HG02973 (cell line): ENCODE measurements around the gene LCP1.
"Not testable (repeated sequence)": the region's sequence is repeated elsewhere in the genome, so short reads cannot be mapped to it uniquely, and the experiment has no call there.

ENCODE experiments used
- ATAC-seq: cut with Tn5 transposase; IDR thresholded peaks from one replicate; pipeline ENCODE4 v1.9.1; 2021; ENCODE audit warnings: moderate library complexity; ENCODE audit not compliant: unreplicated experiment

The LCP1 gene

GRCh38 chr13:46182491-46182877 is 507 bp upstream of the LCP1 start:
- ATAC-seq: peak; percentile 3

- ATAC-seq: no peak
Observed at GRCh38 chr13:46181377-46181839, 569 bp downstream of the LCP1 start.

GRCh38 chr13:46179969-46180763 is 1.8 kb downstream of the LCP1 start:
- ATAC-seq: no peak

GRCh38 chr13:46179491-46179908 is 2.5 kb downstream of the LCP1 start:
- ATAC-seq: no peak

- no peak for ATAC-seq
Observed at GRCh38 chr13:46178821-46179220, 3.2 kb downstream of the LCP1 start.

GRCh38 chr13:46178143-46178542 is 3.8 kb downstream of the LCP1 start:
- ATAC-seq: no peak

- ATAC-seq: no peak
Observed at GRCh38 chr13:46176756-46177155, 5.2 kb downstream of the LCP1 start.

GRCh38 chr13:46173656-46174055 is 8.3 kb downstream of the LCP1 start:
- peak; percentile 33 for ATAC-seq

- peak; percentile 27 for ATAC-seq
Observed at GRCh38 chr13:46172531-46172991, 9.4 kb downstream of the LCP1 start.

GRCh38 chr13:46171739-46172138 is 10.2 kb downstream of the LCP1 start:
- no peak for ATAC-seq

GRCh38 chr13:46171217-46171616 is 10.8 kb downstream of the LCP1 start:
- no peak for ATAC-seq

- ATAC-seq: no peak
Observed at GRCh38 chr13:46170687-46171086, 11.3 kb downstream of the LCP1 start.

GRCh38 chr13:46170268-46170667 is 11.7 kb downstream of the LCP1 start:
- no peak for ATAC-seq

- ATAC-seq: no peak
Observed at GRCh38 chr13:46169758-46170157, 12.2 kb downstream of the LCP1 start.

- ATAC-seq: no peak
Observed at GRCh38 chr13:46168783-46169182, 13.2 kb downstream of the LCP1 start.

GRCh38 chr13:46168341-46168740 is 13.6 kb downstream of the LCP1 start:
- ATAC-seq: peak; percentile 35

GRCh38 chr13:46166947-46167610 is 14.9 kb downstream of the LCP1 start:
- no peak for ATAC-seq

GRCh38 chr13:46166224-46166584 is 15.8 kb downstream of the LCP1 start:
- ATAC-seq: no peak

GRCh38 chr13:46165485-46166223 is 16.3 kb downstream of the LCP1 start:
- peak; percentile 39 for ATAC-seq

- no peak for ATAC-seq
Observed at GRCh38 chr13:46164661-46165060, 17.3 kb downstream of the LCP1 start.

GRCh38 chr13:46162741-46163140 is 19.2 kb downstream of the LCP1 start:
- ATAC-seq: not testable (repeated sequence)
